ENCODE measurements around the gene FYB1.

GRCh38 chr5:39201781-39202596, 17.4 kb downstream of the FYB1 start:
- TF ChIP-seq CTCF (conservative IDR thresholded peaks at IDR 0.05; ENCODE audit: low read depth in 2 of 2) (no peak), POLR2AphosphoS5 (IDR thresholded peaks at IDR 0.05; ENCODE audit: low read depth) (no peak), EZH2phosphoT487 (IDR thresholded peaks at IDR 0.05; ENCODE audit: unreplicated experiment) (no peak), CREB1 (CRISPR knock-in tag; IDR thresholded peaks at IDR 0.05; ENCODE audit: low read depth) (no peak), EZH2 (IDR thresholded peaks at IDR 0.05; ENCODE audit: low read depth, unreplicated experiment) (no peak), ETS1 (IDR thresholded peaks at IDR 0.05) (no peak), STAT1 (IDR thresholded peaks at IDR 0.05; ENCODE audit: unreplicated experiment) (no peak), NANOG (IDR thresholded peaks at IDR 0.05; ENCODE audit: borderline replicate concordance) (no peak), JUNB (IDR thresholded peaks at IDR 0.05; ENCODE audit: unreplicated experiment) (no peak), REST (IDR thresholded peaks at IDR 0.05; ENCODE audit: unreplicated experiment) (no peak), ZNF114 (CRISPR knock-in tag; IDR thresholded peaks at IDR 0.05) (no peak)

Data from GM23338 (cell line).